ENCODE data around the gene SLC11A1. TPM values are rescaled to one million over a fixed set of nuclear protein-coding genes. Genes with fewer than 3 reads are reported as not detected.

Gene SLC11A1
- total RNA-seq, 1 experiment from 2014 or later, result 0.33 TPM

DNA sequence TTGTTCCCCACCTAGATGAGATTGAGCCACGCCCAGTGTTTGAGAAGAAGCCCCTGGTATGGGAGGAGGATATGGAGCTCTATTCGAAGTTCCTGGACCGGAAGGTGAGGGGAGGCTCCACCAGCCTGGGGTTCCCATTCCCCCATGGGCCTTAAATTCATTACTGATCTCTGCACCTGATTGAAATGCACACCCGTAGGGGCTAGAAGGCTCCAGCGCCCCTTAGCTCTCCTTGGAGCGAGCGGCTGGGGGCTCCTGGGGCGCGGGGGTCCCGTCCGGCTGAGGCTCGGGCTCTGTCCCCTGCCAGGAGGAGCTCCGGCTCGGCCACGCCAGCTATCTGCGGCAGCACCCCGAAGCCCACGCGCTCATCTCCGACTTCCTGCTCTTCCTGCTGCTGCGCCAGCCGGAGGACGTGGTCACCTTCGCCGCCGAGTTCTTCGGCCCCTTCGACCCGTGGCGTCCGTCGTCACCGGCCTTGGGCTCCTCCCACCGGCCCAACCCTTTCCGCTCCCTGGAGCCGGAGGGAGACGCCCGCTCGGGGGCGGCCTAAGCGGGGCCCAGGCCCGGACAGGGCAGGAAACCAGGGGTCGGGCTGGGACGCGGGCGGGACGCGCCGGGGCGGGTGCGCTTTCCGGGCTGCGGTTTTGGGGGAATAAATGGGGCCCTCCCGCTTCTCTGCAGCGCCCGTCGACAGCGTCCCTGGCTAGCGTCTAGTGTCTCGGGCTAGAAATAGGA lies 14.5 kb upstream of the SLC11A1 start:
- Histone ChIP-seq H3K4me1 (ENCODE audit: insufficient read depth, low read length) (0 out of 2 replicates have a peak, but pooled peaks cover 5% of the 10 kb centered on the region), H3K4me2 (ENCODE audit: low read length) (peak overlapping the region; percentile 93), H3K9ac (ENCODE audit: low read length) (peak overlapping the region; percentile 49), H3K27me3 (ENCODE audit: low read length) (no peaks in the 10 kb centered on the region), H3K4me3 (ENCODE audit: low read length) (peak overlapping the region; percentile 71), H3K9me3 (ENCODE audit: low read length) (no peaks in the 10 kb centered on the region), H2AFZ (ENCODE audit: low read length) (peak overlapping the region; percentile 89), H4K20me1 (ENCODE audit: low read length) (no peaks in the 10 kb centered on the region), H3K79me2 (ENCODE audit: low read length) (no peaks in the 10 kb centered on the region), H3K27ac (ENCODE audit: low read length) (no peak overlapping the region), H3F3A (ENCODE audit: low read length, unreplicated experiment) (no peaks in the 10 kb centered on the region), H3K36me3 (ENCODE audit: low read depth, low read length) (no peaks in the 10 kb centered on the region), H3K9me2 (replicated peaks; ENCODE audit: low read length) (no peaks in the 10 kb centered on the region)
- BruUV-seq (replicated peaks), result TSS peak; percentile 90
- POLR2A ChIA-PET (ENCODE audit: unreplicated experiment), result interaction anchor here (0.6 kb wide), 1 partner anchor 97 kb away, joined by 4 read pairs; the partner anchor contains the start of genes AAMP and PNKD
- ATAC-seq (peak; percentile 93), DNase-seq (peak; percentile 69)
- intact Hi-C loops (cut with micrococcal nuclease), result no loop called here
- CTCF ChIA-PET, result interaction anchor here (0.6 kb wide), 1 partner anchor 65 kb away, joined by 5 read pairs; no protein-coding TSS in a partner anchor
- TF ChIP-seq, protein P1, sequence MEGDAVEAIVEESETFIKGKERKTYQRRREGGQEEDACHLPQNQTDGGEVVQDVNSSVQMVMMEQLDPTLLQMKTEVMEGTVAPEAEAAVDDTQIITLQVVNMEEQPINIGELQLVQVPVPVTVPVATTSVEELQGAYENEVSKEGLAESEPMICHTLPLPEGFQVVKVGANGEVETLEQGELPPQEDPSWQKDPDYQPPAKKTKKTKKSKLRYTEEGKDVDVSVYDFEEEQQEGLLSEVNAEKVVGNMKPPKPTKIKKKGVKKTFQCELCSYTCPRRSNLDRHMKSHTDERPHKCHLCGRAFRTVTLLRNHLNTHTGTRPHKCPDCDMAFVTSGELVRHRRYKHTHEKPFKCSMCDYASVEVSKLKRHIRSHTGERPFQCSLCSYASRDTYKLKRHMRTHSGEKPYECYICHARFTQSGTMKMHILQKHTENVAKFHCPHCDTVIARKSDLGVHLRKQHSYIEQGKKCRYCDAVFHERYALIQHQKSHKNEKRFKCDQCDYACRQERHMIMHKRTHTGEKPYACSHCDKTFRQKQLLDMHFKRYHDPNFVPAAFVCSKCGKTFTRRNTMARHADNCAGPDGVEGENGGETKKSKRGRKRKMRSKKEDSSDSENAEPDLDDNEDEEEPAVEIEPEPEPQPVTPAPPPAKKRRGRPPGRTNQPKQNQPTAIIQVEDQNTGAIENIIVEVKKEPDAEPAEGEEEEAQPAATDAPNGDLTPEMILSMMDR (conservative IDR thresholded peaks at IDR 0.05; ENCODE audit: low read depth, low read length), result no peak
- TF ChIP-seq EZH2 (IDR thresholded peaks at IDR 0.05; ENCODE audit: low read length, unreplicated experiment) (no peak), EZH2phosphoT487 (IDR thresholded peaks at IDR 0.05; ENCODE audit: borderline replicate concordance, low read length) (no peak)

DNA sequence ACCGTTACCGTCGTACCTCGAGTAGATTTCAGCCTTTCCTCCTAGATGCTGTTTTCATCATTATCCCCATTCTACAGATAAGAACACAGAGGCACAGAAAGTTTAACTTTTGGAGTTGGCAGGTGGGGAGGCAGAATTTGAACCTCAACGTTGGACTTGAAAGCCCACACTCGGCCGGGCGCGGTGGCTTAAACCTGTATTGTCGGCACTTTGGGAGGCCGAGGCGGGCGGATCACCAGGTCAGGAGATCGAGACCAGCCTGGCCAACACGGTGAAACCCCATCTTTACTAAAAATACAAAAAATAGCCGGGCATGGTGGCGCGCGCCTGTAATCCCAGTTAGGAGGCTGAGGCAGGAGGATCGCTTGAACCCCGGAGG lies 13.9 kb upstream of the SLC11A1 start:
- peak overlapping the region; percentile 49 for H3K9ac ChIP-seq (ENCODE audit: low read length)
- ChIA-PET CTCF (interaction anchor here (0.6 kb wide), 2 partner anchors 66 to 650 kb away, joined by 3 to 5 read pairs; no protein-coding TSS in a partner anchor), POLR2A (ENCODE audit: unreplicated experiment) (no interaction called here)
- no peaks in the 10 kb centered on the region for H3K9me3 ChIP-seq (ENCODE audit: low read length)
- no peaks in the 10 kb centered on the region for H4K20me1 ChIP-seq (ENCODE audit: low read length)
- no peaks in the 10 kb centered on the region for H3K9me2 ChIP-seq (replicated peaks; ENCODE audit: low read length)
- H3K27ac ChIP-seq (ENCODE audit: low read length), result no peak overlapping the region
- TSS peak; percentile 96 for BruUV-seq (replicated peaks)
- DNase-seq, result no peak
- H3K36me3 ChIP-seq (ENCODE audit: low read depth, low read length), result no peaks in the 10 kb centered on the region
- no peak for ATAC-seq
- intact Hi-C loops (cut with micrococcal nuclease), result no loop called here
- no peaks in the 10 kb centered on the region for H3K27me3 ChIP-seq (ENCODE audit: low read length)
- H3K4me1 ChIP-seq (ENCODE audit: insufficient read depth, low read length), result 0 out of 2 replicates have a peak, but pooled peaks cover 5% of the 10 kb centered on the region
- peak overlapping the region; percentile 93 for H3K4me2 ChIP-seq (ENCODE audit: low read length)
- TF ChIP-seq EZH2phosphoT487 (IDR thresholded peaks at IDR 0.05; ENCODE audit: borderline replicate concordance, low read length) (no peak), EZH2 (IDR thresholded peaks at IDR 0.05; ENCODE audit: low read length, unreplicated experiment) (no peak)
- TF ChIP-seq, protein P1 (conservative IDR thresholded peaks at IDR 0.05; ENCODE audit: low read depth, low read length), result no peak
- H3K79me2 ChIP-seq (ENCODE audit: low read length), result no peaks in the 10 kb centered on the region
- H3K4me3 ChIP-seq (ENCODE audit: low read length), result peak overlapping the region; percentile 71
- no peaks in the 10 kb centered on the region for H3F3A ChIP-seq (ENCODE audit: low read length, unreplicated experiment)
- H2AFZ ChIP-seq (ENCODE audit: low read length), result peak overlapping the region; percentile 89

Measured in PC-3 (cell line).